GM12878 (cell line): ENCODE results near the gene CEP63. TPM values are rescaled to one million over a fixed set of nuclear protein-coding genes. Genes with fewer than 3 reads are reported as not detected.
"Not testable (repeated sequence)": the region's sequence is repeated elsewhere in the genome, so short reads cannot be mapped to it uniquely, and the experiment has no call there.

Experiments
- ATAC-seq: fragments of 200-7000 bp; cut with Tn5 transposase; 3 replicates; pipeline ENCODE4 v1.9.1; 2020; ENCODE audit warnings: mild to moderate bottlenecking, moderate library complexity
- BruUV-seq: library from RNA; stranded (reverse); fragments of 400-500 nt; replicated peaks from 2 replicates; lab custom pipeline; 2021; lab: Mats Ljungman, UMichigan
- CTCF ChIA-PET: fragments of 300-600 bp; sonication (Branson Sonifier 250); formaldehyde crosslinking; extraction: SDS; loops from one replicate; lab custom pipeline; 2021; ENCODE audit warnings: inconsistent platforms; lab: Yijun Ruan, JAX
- POLR2A ChIA-PET: fragments of 350-600 bp; formaldehyde crosslinking; extraction: SDS; loops from one replicate; lab custom pipeline; 2021; ENCODE audit warnings: inconsistent platforms; lab: Charles Lee
- RAD21 ChIA-PET: fragments of 300-600 bp; sonication (Branson Sonifier 250); formaldehyde crosslinking; loops from one replicate; lab custom pipeline; 2023; ENCODE audit warnings: antibody characterized with exemption; ENCODE audit not compliant: unreplicated experiment; lab: Charles Lee
- SMC1A ChIA-PET: fragments of 300-600 bp; sonication (Branson Sonifier 250); formaldehyde crosslinking; loops from one replicate; lab custom pipeline; 2023; ENCODE audit not compliant: unreplicated experiment, uncharacterized antibody; lab: Charles Lee
- DNase-seq: peaks from one replicate; pipeline ENCODE4 v3.0.0-alpha.2; 2011; ENCODE audit warnings: low read depth, low spot score
- FAIRE-seq: peaks from 3 replicates; lab custom pipeline; 2011; peaks lifted over from hg19 to GRCh38; lab: Jason Lieb, UNC
- H2AFZ ChIP-seq: 2 replicates; pipeline ENCODE4 v1.6.0; 2011; ENCODE audit warnings: low read depth, low read length, control low read depth; ENCODE audit not compliant: control insufficient read depth
- H3K27ac ChIP-seq: 2 replicates; pipeline ENCODE4 v1.5.1; 2011; ENCODE audit warnings: control low read depth; ENCODE audit not compliant: control insufficient read depth, insufficient read depth
- H3K27me3 ChIP-seq, 2 experiments: replicated peaks in 1 of 2; 2 replicates each; pipeline versions ENCODE4 v1.6.0 to v1.6.1; 2011; ENCODE audit warnings: low read length in 1 of 2; ENCODE audit not compliant: control insufficient read depth in 2 of 2, insufficient read depth in 2 of 2
- H3K36me3 ChIP-seq, 2 experiments: 2 replicates each; pipeline ENCODE4 v1.5.1; 2011; ENCODE audit warnings: low read length in 1 of 2; ENCODE audit not compliant: control insufficient read depth in 2 of 2, insufficient read depth in 2 of 2
- H3K4me1 ChIP-seq: 2 replicates; pipeline ENCODE4 v1.6.1; 2011; ENCODE audit warnings: mild to moderate bottlenecking, low read length, moderate library complexity, mixed read lengths; ENCODE audit not compliant: control insufficient read depth, insufficient read depth
- H3K4me2 ChIP-seq: 2 replicates; pipeline ENCODE4 v1.6.0; 2011; ENCODE audit warnings: control low read depth; ENCODE audit not compliant: control insufficient read depth, insufficient read depth
- H3K4me3 ChIP-seq: fragments of 200-600 bp; sonication (generic); 2 replicates; pipeline ENCODE4 v1.5.1; 2016
- H3K79me2 ChIP-seq: 2 replicates; pipeline ENCODE4 v1.6.0; 2011; ENCODE audit warnings: low read length; ENCODE audit not compliant: control insufficient read depth, insufficient read depth
- H3K9ac ChIP-seq: 2 replicates; pipeline ENCODE4 v1.8.0; 2011; ENCODE audit warnings: low read length, control low read depth, mixed read lengths; ENCODE audit not compliant: control insufficient read depth, insufficient read depth
- H3K9me3 ChIP-seq: replicated peaks from 3 replicates; pipeline ENCODE4 v1.5.1; 2011; ENCODE audit warnings: mild to moderate bottlenecking, low read length; ENCODE audit not compliant: control insufficient read depth, insufficient read depth
- H4K20me1 ChIP-seq: 2 replicates; pipeline ENCODE4 v1.6.0; 2011; ENCODE audit not compliant: control insufficient read depth, insufficient read depth
- KLF5 ChIP-seq: fragments of 450-650 bp; IDR thresholded peaks from 2 replicates; pipeline ENCODE4 v1.6.1; 2014; ENCODE audit warnings: mild to moderate bottlenecking; ENCODE audit not compliant: partially characterized antibody
- LARP7 ChIP-seq: fragments of 450-650 bp; IDR thresholded peaks from 2 replicates; pipeline ENCODE4 v1.6.1; 2017; ENCODE audit warnings: mild to moderate bottlenecking
- SPI1 ChIP-seq: IDR thresholded peaks from 2 replicates; pipeline ENCODE4 v1.6.1; 2011; ENCODE audit warnings: low read depth, mild to moderate bottlenecking, low read length, moderate library complexity, borderline replicate concordance; ENCODE audit not compliant: insufficient read depth
- WGBS: methylation state at CpG from one replicate; pipeline ENCODE4 v1.1.6; 2016; ENCODE audit warnings: low lambda C conversion rate; ENCODE audit not compliant: insufficient replicate concordance, insufficient coverage; ENCODE audit errors: missing lambda C conversion rate; 5-methylcytosine and 5-hydroxymethylcytosine counted together
- in situ Hi-C: fragments of 300-500 bp; cut with MboI; formaldehyde crosslinking; loops from 9 replicates; pipeline ENCODE4 v1.14.3; 2018; ENCODE audit warnings: mixed read lengths
- intact Hi-C: fragments of 100-400 bp; cut with micrococcal nuclease; formaldehyde crosslinking; loops from one replicate; pipeline ENCODE4 v1.14.2; 2022; ENCODE audit not compliant: unreplicated experiment
- polyA plus RNA-seq, 11 experiments: library from polyadenylated mRNA; depleted of rRNA in 4 of 11; unstranded in 6 of 11; stranded (reverse) in 5 of 11; fragments of >200 nt; fragmentation: Nextera tagmentation in 4 of 11; fragmentation: Illumina TruSeq in 1 of 11; extraction: Ambion mirVana in 4 of 11; extraction: Trizol in 1 of 11; gene quantifications; 1 replicate in 1 of 11; 2 replicates in 10 of 11; pipeline versions ENCODE4 v1.2.1 to v1.2.3, GENCODE V29; 2011 to 2016; ENCODE audit warnings: inconsistent platforms in 2 of 11, missing spikeins in 2 of 11, low read depth in 1 of 11
- total RNA-seq, 4 experiments: library from RNA; depleted of rRNA in 3 of 4; stranded (reverse); fragments of >200 nt in 3 of 4; fragmentation: Illumina TruSeq in 1 of 4; extraction: Trizol in 1 of 4; gene quantifications; 2 replicates each; pipeline versions ENCODE4 v1.2.1 to v1.2.3, GENCODE V29; 2013 to 2021
- TF ChIP-seq, protein P1 (sequence below): fragments of 450-650 bp; IDR thresholded peaks from 2 replicates; pipeline ENCODE4 v1.6.1; 2017; ENCODE audit warnings: mild to moderate bottlenecking, moderate library complexity

Gene CEP63
- total and polyA plus RNA-seq, 10 of the 15 experiments (the other 5 are each of a cell fraction or from before 2014, with no cell fraction given): 14.0 to 36.9 (median 26.8) TPM

DNA sequence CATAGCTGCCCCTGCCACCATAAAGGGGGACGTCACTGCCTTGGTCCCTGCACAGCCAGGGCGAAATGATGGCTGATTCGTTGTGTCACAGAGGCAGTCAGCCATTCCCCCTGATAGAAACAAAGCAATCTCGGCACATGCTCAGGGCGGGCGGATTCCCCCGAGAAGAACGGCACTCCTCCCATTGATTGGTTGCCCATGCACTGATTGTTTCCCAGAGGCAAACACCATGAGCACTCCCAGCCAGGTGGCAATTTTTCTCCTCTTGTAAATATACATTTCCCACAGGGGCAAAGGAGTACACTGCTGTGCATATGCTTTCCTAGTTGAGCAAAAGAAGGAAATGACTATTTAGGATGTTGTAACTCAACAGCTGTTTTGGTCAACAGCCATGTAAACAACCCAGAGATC lies 108.5 kb downstream of the CEP63 start (continued):
- TF ChIP-seq, protein P1, sequence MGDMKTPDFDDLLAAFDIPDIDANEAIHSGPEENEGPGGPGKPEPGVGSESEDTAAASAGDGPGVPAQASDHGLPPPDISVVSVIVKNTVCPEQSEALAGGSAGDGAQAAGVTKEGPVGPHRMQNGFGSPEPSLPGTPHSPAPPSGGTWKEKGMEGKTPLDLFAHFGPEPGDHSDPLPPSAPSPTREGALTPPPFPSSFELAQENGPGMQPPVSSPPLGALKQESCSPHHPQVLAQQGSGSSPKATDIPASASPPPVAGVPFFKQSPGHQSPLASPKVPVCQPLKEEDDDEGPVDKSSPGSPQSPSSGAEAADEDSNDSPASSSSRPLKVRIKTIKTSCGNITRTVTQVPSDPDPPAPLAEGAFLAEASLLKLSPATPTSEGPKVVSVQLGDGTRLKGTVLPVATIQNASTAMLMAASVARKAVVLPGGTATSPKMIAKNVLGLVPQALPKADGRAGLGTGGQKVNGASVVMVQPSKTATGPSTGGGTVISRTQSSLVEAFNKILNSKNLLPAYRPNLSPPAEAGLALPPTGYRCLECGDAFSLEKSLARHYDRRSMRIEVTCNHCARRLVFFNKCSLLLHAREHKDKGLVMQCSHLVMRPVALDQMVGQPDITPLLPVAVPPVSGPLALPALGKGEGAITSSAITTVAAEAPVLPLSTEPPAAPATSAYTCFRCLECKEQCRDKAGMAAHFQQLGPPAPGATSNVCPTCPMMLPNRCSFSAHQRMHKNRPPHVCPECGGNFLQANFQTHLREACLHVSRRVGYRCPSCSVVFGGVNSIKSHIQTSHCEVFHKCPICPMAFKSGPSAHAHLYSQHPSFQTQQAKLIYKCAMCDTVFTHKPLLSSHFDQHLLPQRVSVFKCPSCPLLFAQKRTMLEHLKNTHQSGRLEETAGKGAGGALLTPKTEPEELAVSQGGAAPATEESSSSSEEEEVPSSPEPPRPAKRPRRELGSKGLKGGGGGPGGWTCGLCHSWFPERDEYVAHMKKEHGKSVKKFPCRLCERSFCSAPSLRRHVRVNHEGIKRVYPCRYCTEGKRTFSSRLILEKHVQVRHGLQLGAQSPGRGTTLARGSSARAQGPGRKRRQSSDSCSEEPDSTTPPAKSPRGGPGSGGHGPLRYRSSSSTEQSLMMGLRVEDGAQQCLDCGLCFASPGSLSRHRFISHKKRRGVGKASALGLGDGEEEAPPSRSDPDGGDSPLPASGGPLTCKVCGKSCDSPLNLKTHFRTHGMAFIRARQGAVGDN: no peak
- no peak for TF ChIP-seq SPI1
- no peak for TF ChIP-seq LARP7
- TF ChIP-seq KLF5: no peak

DNA sequence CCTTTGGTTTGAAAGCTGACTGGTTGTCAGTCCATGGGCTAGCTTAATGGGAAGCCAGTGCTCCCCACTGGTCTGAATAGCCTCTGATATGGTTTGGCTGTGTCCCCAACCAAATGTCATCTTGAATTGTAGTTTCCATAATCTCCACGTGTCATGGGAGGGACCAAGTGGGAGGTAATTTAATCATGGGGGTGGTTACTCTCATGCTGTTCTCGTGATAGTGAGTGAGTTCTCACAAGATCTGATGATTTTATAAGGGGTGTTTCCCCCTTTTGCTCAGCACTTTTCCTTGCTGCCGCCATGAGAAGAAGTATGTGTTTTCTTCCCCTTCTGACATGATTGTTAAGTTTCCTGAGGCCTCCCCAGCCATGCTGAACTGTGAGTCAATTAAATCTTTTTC lies 109.1 kb downstream of the CEP63 start:
- H3K36me3 ChIP-seq, POLR2A ChIA-PET, RAD21 ChIA-PET, ATAC-seq, FAIRE-seq, BruUV-seq, H3K27me3 ChIP-seq, H2AFZ ChIP-seq, H3K27ac ChIP-seq, H3K4me1 ChIP-seq, H3K4me3 ChIP-seq, intact Hi-C loops, H3K79me2 ChIP-seq, H3K4me2 ChIP-seq, CTCF ChIA-PET, H3K9me3 ChIP-seq, SMC1A ChIA-PET, H4K20me1 ChIP-seq, in situ Hi-C loops, DNase-seq, H3K9ac ChIP-seq: not testable (repeated sequence)
- WGBS: 24% methylated on average over 3 of the region's 3 CpGs
